Gastroesophageal sphincter (tissue), 3 donors: ENCODE measurements around the gene SSBP2.

Experiments used
- CTCF ChIP-seq, 4 experiments: fragments of 200-600 bp in 2 of 4; fragments of 450-650 bp in 2 of 4; sonication (generic) in 1 of 4; IDR thresholded peaks; one replicate each; pipeline ENCODE4 v1.5.1; 2017 to 2019; ENCODE audit warnings: antibody characterized with exemption in 4 of 4, mild to moderate bottlenecking in 2 of 4, moderate library complexity in 2 of 4
- EP300 ChIP-seq: sonication (generic); formaldehyde crosslinking; IDR thresholded peaks from one replicate; pipeline ENCODE4 v1.6.1; 2017; ENCODE audit warnings: antibody characterized with exemption, mild to moderate bottlenecking
- POLR2A ChIP-seq, 2 donors: fragments of 450-650 bp; IDR thresholded peaks; one replicate each; pipeline ENCODE4 v1.6.1; 2017; ENCODE audit warnings: antibody characterized with exemption in 2 of 2, mild to moderate bottlenecking in 2 of 2, moderate library complexity in 1 of 2
- POLR2AphosphoS5 ChIP-seq: sonication (generic); formaldehyde crosslinking; IDR thresholded peaks from one replicate; pipeline ENCODE4 v1.6.1; 2017; ENCODE audit warnings: antibody characterized with exemption

GRCh38 chr5:81545911-81546310, 205.0 kb downstream of the SSBP2 start:
- TF ChIP-seq CTCF (IDR thresholded peaks at IDR 0.05) (no peak), POLR2AphosphoS5 (no peak), POLR2A (IDR thresholded peaks at IDR 0.05) (no peak), EP300 (no peak)
